SK-N-SH (cell line): ENCODE measurements around the gene PLEKHM2. TPM values are rescaled to one million over a fixed set of nuclear protein-coding genes. Genes with fewer than 3 reads are reported as not detected.
A peak's percentile ranks its signal among the peaks of the same experiment; 100 is the strongest.

Experiments
- CTCF ChIA-PET: fragments of 300-600, 350-600 bp; formaldehyde crosslinking; extraction: SDS; loops from one replicate; lab custom pipeline; 2021; lab: Yijun Ruan, JAX
- POLR2A ChIA-PET: fragments of 350-600 bp; sonication (Branson Sonifier 250); formaldehyde crosslinking; extraction: SDS; loops from one replicate; lab custom pipeline; 2020; ENCODE audit warnings: antibody characterized with exemption, inconsistent platforms; lab: Yijun Ruan, JAX
- DNase-seq: peaks from one replicate; pipeline ENCODE4 v3.0.0; 2012
- H2AFZ ChIP-seq: fragments of 200-600 bp; sonication (generic); 2 replicates; pipeline ENCODE4 v1.8.1; 2016; ENCODE audit warnings: antibody characterized with exemption, mild to moderate bottlenecking, low read depth
- H3F3A ChIP-seq: fragments of 200-600 bp; sonication (generic); replicated peaks from 2 replicates; pipeline ENCODE3; 2016; ENCODE audit warnings: antibody characterized with exemption, mild to moderate bottlenecking; ENCODE audit not compliant: insufficient read depth
- H3K27ac ChIP-seq, 2 experiments: fragments of 200-500 bp in 1 of 2; fragments of 200-600 bp in 1 of 2; sonication (Bioruptor generic) in 1 of 2; sonication (generic), shearing (Covaris generic) in 1 of 2; 2 replicates each; pipeline versions ENCODE4 v1.5.1 to v1.6.1; 2014 to 2016; ENCODE audit warnings: low read depth in 2 of 2, inconsistent platforms in 1 of 2, low read length in 1 of 2, mild to moderate bottlenecking in 1 of 2, mixed read lengths in 1 of 2
- H3K27me3 ChIP-seq: fragments of 200-600 bp; sonication (generic), shearing (Covaris generic); 2 replicates; pipeline ENCODE4 v1.6.1; 2016; ENCODE audit warnings: mixed run types; ENCODE audit not compliant: insufficient read depth
- H3K36me3 ChIP-seq, 2 experiments: fragments of 200-500 bp in 1 of 2; fragments of 200-600 bp in 1 of 2; sonication (Bioruptor generic) in 1 of 2; sonication (generic) in 1 of 2; replicated peaks in 1 of 2; 2 replicates each; pipeline versions ENCODE3 to v1.5.1; 2014 to 2016; ENCODE audit warnings: low read length in 1 of 2, mild to moderate bottlenecking in 1 of 2; ENCODE audit not compliant: insufficient read depth in 2 of 2, control insufficient read depth in 1 of 2
- H3K4me1 ChIP-seq, 2 experiments: fragments of 200-500 bp in 1 of 2; fragments of 200-600 bp in 1 of 2; sonication (Bioruptor generic) in 1 of 2; sonication (generic), shearing (Covaris generic) in 1 of 2; 2 replicates each; pipeline versions ENCODE4 v1.5.1 to v1.6.1; 2014 to 2016; ENCODE audit warnings: low read depth in 1 of 2, low read length in 1 of 2, mixed run types in 1 of 2; ENCODE audit not compliant: insufficient read depth in 2 of 2, control insufficient read depth in 1 of 2
- H3K4me2 ChIP-seq: fragments of 200-600 bp; sonication (generic), shearing (Covaris generic); 2 replicates; pipeline ENCODE4 v1.6.1; 2017; ENCODE audit warnings: mixed run types
- H3K4me3 ChIP-seq, 2 experiments: fragments of 200-500 bp in 1 of 2; fragments of 200-600 bp in 1 of 2; sonication (Bioruptor generic) in 1 of 2; sonication (generic), shearing (Covaris generic) in 1 of 2; 2 replicates each; pipeline versions ENCODE4 v1.5.1 to v1.8.1; 2014 to 2016; ENCODE audit warnings: low read depth in 2 of 2, inconsistent platforms in 1 of 2, low read length in 1 of 2, mild to moderate bottlenecking in 1 of 2, mixed read lengths in 1 of 2, moderate library complexity in 1 of 2
- H3K79me2 ChIP-seq: fragments of 200-600 bp; sonication (generic); 2 replicates; pipeline ENCODE4 v1.8.1; 2017; ENCODE audit warnings: mild to moderate bottlenecking; ENCODE audit not compliant: insufficient read depth
- H3K9ac ChIP-seq: fragments of 200-600 bp; sonication (generic); 2 replicates; pipeline ENCODE4 v1.6.1; 2017; ENCODE audit warnings: mixed run types
- H3K9me2 ChIP-seq: fragments of 200-600 bp; sonication (generic); 2 replicates; pipeline ENCODE4 v1.6.1; 2017; ENCODE audit warnings: mixed run types
- H3K9me3 ChIP-seq: fragments of 200-600 bp; sonication (generic); 2 replicates; pipeline ENCODE4 v1.6.1; 2017; ENCODE audit warnings: mixed run types, mild to moderate bottlenecking, moderate library complexity
- H4K20me1 ChIP-seq: fragments of 200-600 bp; sonication (generic); 2 replicates; pipeline ENCODE4 v1.6.1; 2017; ENCODE audit warnings: mild to moderate bottlenecking, mixed run types; ENCODE audit not compliant: insufficient read depth
- CHD2 ChIP-seq: fragments of 150-350 bp; IDR thresholded peaks from 2 replicates; pipeline ENCODE4 v1.6.1; 2018; ENCODE audit warnings: low read length; ENCODE audit not compliant: partially characterized antibody
- CTCF ChIP-seq: fragments of 200-600 bp; sonication (generic); IDR thresholded peaks from 2 replicates; pipeline ENCODE4 v1.6.1; 2017; ENCODE audit warnings: antibody characterized with exemption, mild to moderate bottlenecking, moderate library complexity
- EZH2phosphoT487 ChIP-seq: fragments of 200-600 bp; sonication (generic); IDR thresholded peaks from 2 replicates; pipeline ENCODE4 v1.6.1; 2017; ENCODE audit warnings: low read depth, mixed run types, mild to moderate bottlenecking, antibody characterized with exemption, moderate library complexity, borderline replicate concordance
- FOXJ3 ChIP-seq: sonication (generic); formaldehyde crosslinking; IDR thresholded peaks from 2 replicates; pipeline ENCODE4 v1.5.1; 2020; ENCODE audit warnings: mild to moderate bottlenecking, missing genetic modification reagents
- JUND ChIP-seq: IDR thresholded peaks from 2 replicates; pipeline ENCODE4 v1.4.0; 2012
- MEF2A ChIP-seq: IDR thresholded peaks from 2 replicates; pipeline ENCODE4 v1.4.0; 2012; ENCODE audit warnings: low read depth, borderline replicate concordance
- MXI1 ChIP-seq: IDR thresholded peaks from 2 replicates; pipeline ENCODE4 v1.6.1; 2012; ENCODE audit warnings: mild to moderate bottlenecking, low read depth, low read length, improper control_type of control experiment
- POLR2AphosphoS5 ChIP-seq: IDR thresholded peaks from 2 replicates; pipeline ENCODE4 v1.6.1; 2012; ENCODE audit warnings: low read depth, low read length
- RFX5 ChIP-seq: IDR thresholded peaks from 2 replicates; pipeline ENCODE4 v1.6.1; 2012; ENCODE audit warnings: mild to moderate bottlenecking, improper control_type of control experiment, low read length
- RXRA ChIP-seq: IDR thresholded peaks from 2 replicates; pipeline ENCODE4 v1.4.0; 2012; ENCODE audit warnings: low read depth, mild to moderate bottlenecking, borderline replicate concordance
- SMC3 ChIP-seq: IDR thresholded peaks from 2 replicates; pipeline ENCODE4 v1.6.1; 2012; ENCODE audit warnings: low read depth, low read length, improper control_type of control experiment
- YY1 ChIP-seq: IDR thresholded peaks from 2 replicates; pipeline ENCODE4 v1.4.0; 2012; ENCODE audit warnings: low read depth, mild to moderate bottlenecking
- WGBS: methylation state at CpG from one replicate; pipeline ENCODE4 v1.1.6; 2017; ENCODE audit warnings: low lambda C conversion rate; 5-methylcytosine and 5-hydroxymethylcytosine counted together
- polyA plus RNA-seq, 3 experiments: library from polyadenylated mRNA; depleted of rRNA; stranded (reverse); fragments of >200 nt; gene quantifications; 2 replicates each; pipeline ENCODE4 v1.2.3, GENCODE V29; 2012
- TF ChIP-seq, protein P1 (sequence below): IDR thresholded peaks from 2 replicates; pipeline ENCODE4; 2012
- TF ChIP-seq, protein P2 (sequence below): IDR thresholded peaks from 2 replicates; pipeline ENCODE4 v1.4.0; 2012; ENCODE audit warnings: low read depth, borderline replicate concordance
- TF ChIP-seq, protein P3 (sequence below): fragments of 150-350 bp; IDR thresholded peaks from 2 replicates; pipeline ENCODE4 v1.6.1; 2017; ENCODE audit warnings: antibody characterized with exemption, low read length, low read depth, borderline replicate concordance
- TF ChIP-seq, protein P4 (sequence below): IDR thresholded peaks from 2 replicates; pipeline ENCODE4 v1.6.1; 2012; ENCODE audit warnings: mild to moderate bottlenecking, low read depth, low read length, moderate library complexity

PLEKHM2 gene
- polyA plus RNA-seq, 1 of the 3 experiments (the other 2 are of a cell fraction), result 38.9 TPM

DNA sequence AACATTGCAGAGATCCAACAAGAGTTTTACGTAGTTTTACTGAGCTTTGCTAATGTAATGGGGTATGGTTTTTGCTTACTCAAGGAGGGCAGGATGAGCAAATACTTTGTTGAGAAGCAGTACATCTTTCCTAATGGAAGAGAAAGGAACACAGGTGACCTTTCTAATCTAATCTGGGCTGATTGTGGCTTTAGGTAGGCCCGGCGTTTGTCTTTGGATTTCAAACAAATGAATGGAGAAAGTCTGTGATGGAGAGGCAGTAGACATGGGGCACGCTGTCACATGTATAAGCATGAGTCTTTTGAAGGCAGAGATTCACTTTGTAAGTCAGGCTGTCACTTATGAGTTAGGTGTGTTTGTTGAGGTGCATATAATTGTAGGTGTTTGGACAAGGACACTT lies 1.7 kb downstream of the PLEKHM2 start:
- Histone ChIP-seq H3K27me3 (no peaks in the 10 kb centered on the region), H3K4me2 (peak overlapping the region; percentile 96), H3F3A (peaks cover 8% of the 10 kb centered on the region), H3K4me3 (peak overlapping the region; percentile 74 to 84; a peak in 2 of 4 replicates), H4K20me1 (peaks cover 8% of the 10 kb centered on the region), H3K27ac (no peak overlapping the region; a peak in 1 of 4 replicates), H3K4me1 (peaks cover 0 to 8% of the 10 kb centered on the region in 2 experiments; a peak in 2 of 4 replicates), H3K9me2 (no peaks in the 10 kb centered on the region), H2AFZ (no peak overlapping the region), H3K9me3 (no peaks in the 10 kb centered on the region), H3K36me3 (no peaks in the 10 kb centered on the region), H3K79me2 (peaks cover 64% of the 10 kb centered on the region), H3K9ac (peak overlapping the region; percentile 93; the same call in 1 of the 2 replicates)
- POLR2A ChIA-PET, result no interaction called here
- CTCF ChIA-PET, result interaction anchor here (1.3 kb wide), 1 partner anchor 15 kb away, joined by 4 read pairs; no protein-coding TSS in a partner anchor
- no peak for DNase-seq
- TF ChIP-seq CTCF (no peak), YY1 (no peak), MXI1 (no peak), CHD2 (no peak), FOXJ3 (CRISPR knock-in tag) (no peak), RXRA (no peak), MEF2A (no peak)
- TF ChIP-seq, protein P1, sequence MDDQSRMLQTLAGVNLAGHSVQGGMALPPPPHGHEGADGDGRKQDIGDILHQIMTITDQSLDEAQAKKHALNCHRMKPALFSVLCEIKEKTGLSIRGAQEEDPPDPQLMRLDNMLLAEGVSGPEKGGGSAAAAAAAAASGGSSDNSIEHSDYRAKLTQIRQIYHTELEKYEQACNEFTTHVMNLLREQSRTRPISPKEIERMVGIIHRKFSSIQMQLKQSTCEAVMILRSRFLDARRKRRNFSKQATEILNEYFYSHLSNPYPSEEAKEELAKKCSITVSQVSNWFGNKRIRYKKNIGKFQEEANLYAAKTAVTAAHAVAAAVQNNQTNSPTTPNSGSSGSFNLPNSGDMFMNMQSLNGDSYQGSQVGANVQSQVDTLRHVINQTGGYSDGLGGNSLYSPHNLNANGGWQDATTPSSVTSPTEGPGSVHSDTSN, result no peak
- TF ChIP-seq, protein P2, sequence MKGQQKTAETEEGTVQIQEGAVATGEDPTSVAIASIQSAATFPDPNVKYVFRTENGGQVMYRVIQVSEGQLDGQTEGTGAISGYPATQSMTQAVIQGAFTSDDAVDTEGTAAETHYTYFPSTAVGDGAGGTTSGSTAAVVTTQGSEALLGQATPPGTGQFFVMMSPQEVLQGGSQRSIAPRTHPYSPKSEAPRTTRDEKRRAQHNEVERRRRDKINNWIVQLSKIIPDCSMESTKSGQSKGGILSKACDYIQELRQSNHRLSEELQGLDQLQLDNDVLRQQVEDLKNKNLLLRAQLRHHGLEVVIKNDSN, result no peak
- TF ChIP-seq, protein P3, sequence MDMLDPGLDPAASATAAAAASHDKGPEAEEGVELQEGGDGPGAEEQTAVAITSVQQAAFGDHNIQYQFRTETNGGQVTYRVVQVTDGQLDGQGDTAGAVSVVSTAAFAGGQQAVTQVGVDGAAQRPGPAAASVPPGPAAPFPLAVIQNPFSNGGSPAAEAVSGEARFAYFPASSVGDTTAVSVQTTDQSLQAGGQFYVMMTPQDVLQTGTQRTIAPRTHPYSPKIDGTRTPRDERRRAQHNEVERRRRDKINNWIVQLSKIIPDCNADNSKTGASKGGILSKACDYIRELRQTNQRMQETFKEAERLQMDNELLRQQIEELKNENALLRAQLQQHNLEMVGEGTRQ, result no peak
- 89% methylated on average over 4 of the region's 4 CpGs for WGBS

GRCh38 chr1:15687446-15687845 lies 3.3 kb downstream of the PLEKHM2 start:
- CTCF ChIA-PET, result no interaction called here
- peaks cover 4% of the 10 kb centered on the region for H3F3A ChIP-seq
- H3K4me2 ChIP-seq, result no peak overlapping the region
- H3K4me3 ChIP-seq, result no peak overlapping the region
- H3K79me2 ChIP-seq, result peaks cover 80% of the 10 kb centered on the region
- no peak for DNase-seq
- H3K9me2 ChIP-seq, result no peaks in the 10 kb centered on the region
- WGBS, result 90% methylated on average over 2 of the region's 2 CpGs
- H3K4me1 ChIP-seq, result peaks cover 0 to 8% of the 10 kb centered on the region in 2 experiments; a peak in 2 of 4 replicates
- POLR2A ChIA-PET, result no interaction called here
- no peaks in the 10 kb centered on the region for H3K36me3 ChIP-seq
- H3K27me3 ChIP-seq, result no peaks in the 10 kb centered on the region
- no peaks in the 10 kb centered on the region for H3K9me3 ChIP-seq
- no peak overlapping the region for H3K9ac ChIP-seq
- H2AFZ ChIP-seq, result no peak overlapping the region
- peaks cover 8% of the 10 kb centered on the region for H4K20me1 ChIP-seq
- no peak overlapping the region for H3K27ac ChIP-seq
- TF ChIP-seq POLR2AphosphoS5 (no peak), RXRA (no peak), SMC3 (no peak), FOXJ3 (CRISPR knock-in tag) (no peak), MXI1 (no peak), RFX5 (no peak), CTCF (no peak), JUND (no peak), EZH2phosphoT487 (no peak)
- TF ChIP-seq, protein P4, sequence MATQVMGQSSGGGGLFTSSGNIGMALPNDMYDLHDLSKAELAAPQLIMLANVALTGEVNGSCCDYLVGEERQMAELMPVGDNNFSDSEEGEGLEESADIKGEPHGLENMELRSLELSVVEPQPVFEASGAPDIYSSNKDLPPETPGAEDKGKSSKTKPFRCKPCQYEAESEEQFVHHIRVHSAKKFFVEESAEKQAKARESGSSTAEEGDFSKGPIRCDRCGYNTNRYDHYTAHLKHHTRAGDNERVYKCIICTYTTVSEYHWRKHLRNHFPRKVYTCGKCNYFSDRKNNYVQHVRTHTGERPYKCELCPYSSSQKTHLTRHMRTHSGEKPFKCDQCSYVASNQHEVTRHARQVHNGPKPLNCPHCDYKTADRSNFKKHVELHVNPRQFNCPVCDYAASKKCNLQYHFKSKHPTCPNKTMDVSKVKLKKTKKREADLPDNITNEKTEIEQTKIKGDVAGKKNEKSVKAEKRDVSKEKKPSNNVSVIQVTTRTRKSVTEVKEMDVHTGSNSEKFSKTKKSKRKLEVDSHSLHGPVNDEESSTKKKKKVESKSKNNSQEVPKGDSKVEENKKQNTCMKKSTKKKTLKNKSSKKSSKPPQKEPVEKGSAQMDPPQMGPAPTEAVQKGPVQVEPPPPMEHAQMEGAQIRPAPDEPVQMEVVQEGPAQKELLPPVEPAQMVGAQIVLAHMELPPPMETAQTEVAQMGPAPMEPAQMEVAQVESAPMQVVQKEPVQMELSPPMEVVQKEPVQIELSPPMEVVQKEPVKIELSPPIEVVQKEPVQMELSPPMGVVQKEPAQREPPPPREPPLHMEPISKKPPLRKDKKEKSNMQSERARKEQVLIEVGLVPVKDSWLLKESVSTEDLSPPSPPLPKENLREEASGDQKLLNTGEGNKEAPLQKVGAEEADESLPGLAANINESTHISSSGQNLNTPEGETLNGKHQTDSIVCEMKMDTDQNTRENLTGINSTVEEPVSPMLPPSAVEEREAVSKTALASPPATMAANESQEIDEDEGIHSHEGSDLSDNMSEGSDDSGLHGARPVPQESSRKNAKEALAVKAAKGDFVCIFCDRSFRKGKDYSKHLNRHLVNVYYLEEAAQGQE, result no peak
